Erythroblast (primary cell): ENCODE results near the gene SUMF1.

ENCODE experiments used
- GATA1 ChIP-seq: IDR thresholded peaks from 2 replicates; pipeline ENCODE4 v1.6.1; 2011; ENCODE audit warnings: low read depth, mild to moderate bottlenecking, control low read depth, low read length, moderate library complexity
- POLR2A ChIP-seq: IDR thresholded peaks from 2 replicates; pipeline ENCODE4 v1.6.1; 2011; ENCODE audit warnings: mild to moderate bottlenecking, low read length

- TF ChIP-seq POLR2A (no peak), GATA1 (no peak)
Measured at GRCh38 chr3:4350789-4351163, 116.3 kb downstream of the SUMF1 start.
